Activated naive CD8-positive, alpha-beta T cell treated with anti-CD3 and anti-CD28 coated beads for 36 hours (primary cell): ENCODE results near the gene RFNG. TPM values are rescaled to one million over a fixed set of nuclear protein-coding genes. Genes with fewer than 3 reads are reported as not detected.
A peak's percentile ranks its signal among the peaks of the same experiment; 100 is the strongest.

Source experiments
- DNase-seq: peaks from one replicate; pipeline ENCODE4 v3.0.0; 2021
- H3K27ac Mint-ChIP-seq: one replicate; pipeline ENCODE4 v1.8.0; 2022; ENCODE audit warnings: mild to moderate bottlenecking, moderate library complexity, mixed read lengths
- H3K27me3 Mint-ChIP-seq: one replicate; pipeline ENCODE4 v1.8.0; 2022; ENCODE audit warnings: mild to moderate bottlenecking, mixed read lengths
- H3K36me3 Mint-ChIP-seq: one replicate; pipeline ENCODE4 v1.8.0; 2021; ENCODE audit warnings: mild to moderate bottlenecking, mixed read lengths
- H3K4me1 Mint-ChIP-seq: one replicate; pipeline ENCODE4 v1.8.0; 2021; ENCODE audit warnings: mixed read lengths
- H3K4me3 Mint-ChIP-seq: one replicate; pipeline ENCODE4 v1.8.0; 2022; ENCODE audit warnings: mild to moderate bottlenecking, moderate library complexity, mixed read lengths
- H3K9me3 Mint-ChIP-seq: one replicate; pipeline ENCODE4 v1.8.0; 2022; ENCODE audit warnings: mixed read lengths
- total RNA-seq, 2 experiments: library from RNA; stranded (reverse); gene quantifications; one replicate each; pipeline ENCODE4 v1.2.3, GENCODE V29; 2021

RFNG gene
- total RNA-seq, 2 experiments from 2014 or later: 13.9 to 14.5 TPM

DNA sequence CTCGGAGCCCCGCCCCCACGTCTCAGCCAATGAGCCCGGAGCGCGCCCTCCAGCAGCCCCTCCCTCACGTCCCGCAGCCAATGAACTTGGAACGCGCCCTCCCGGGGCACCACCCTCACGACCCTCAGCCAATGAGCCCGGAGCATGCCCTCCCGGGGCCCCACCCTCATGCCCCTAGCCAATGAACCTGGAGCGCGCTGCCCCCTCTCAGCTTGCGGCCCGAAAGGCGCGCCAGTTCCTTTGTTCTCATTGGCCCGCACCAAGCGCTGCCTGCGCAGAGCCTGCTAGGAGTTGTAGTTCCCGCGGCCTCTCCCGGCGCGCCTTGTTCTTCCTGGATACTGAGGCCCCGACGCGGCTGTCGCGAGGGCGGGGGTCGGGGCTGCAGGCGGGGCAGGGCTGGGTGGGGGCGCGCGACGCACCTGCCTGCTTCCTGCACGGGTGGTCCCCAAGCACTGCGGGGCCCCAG, 28.6 kb downstream of the RFNG start, which contains the start of gene LRRC45:
Gene LRRC45, plus strand, starts transcription at position 325 of the 466 bp plus-strand sequence. CDS start 339 bp downstream, outside the sequence.
- Mint-ChIP-seq H3K27ac (peak within 1 kb of the TSS; percentile 81), H3K4me3 (peak within 1 kb of the TSS; percentile 89), H3K9me3 (no peaks in the 10 kb centered on the region)

DNA sequence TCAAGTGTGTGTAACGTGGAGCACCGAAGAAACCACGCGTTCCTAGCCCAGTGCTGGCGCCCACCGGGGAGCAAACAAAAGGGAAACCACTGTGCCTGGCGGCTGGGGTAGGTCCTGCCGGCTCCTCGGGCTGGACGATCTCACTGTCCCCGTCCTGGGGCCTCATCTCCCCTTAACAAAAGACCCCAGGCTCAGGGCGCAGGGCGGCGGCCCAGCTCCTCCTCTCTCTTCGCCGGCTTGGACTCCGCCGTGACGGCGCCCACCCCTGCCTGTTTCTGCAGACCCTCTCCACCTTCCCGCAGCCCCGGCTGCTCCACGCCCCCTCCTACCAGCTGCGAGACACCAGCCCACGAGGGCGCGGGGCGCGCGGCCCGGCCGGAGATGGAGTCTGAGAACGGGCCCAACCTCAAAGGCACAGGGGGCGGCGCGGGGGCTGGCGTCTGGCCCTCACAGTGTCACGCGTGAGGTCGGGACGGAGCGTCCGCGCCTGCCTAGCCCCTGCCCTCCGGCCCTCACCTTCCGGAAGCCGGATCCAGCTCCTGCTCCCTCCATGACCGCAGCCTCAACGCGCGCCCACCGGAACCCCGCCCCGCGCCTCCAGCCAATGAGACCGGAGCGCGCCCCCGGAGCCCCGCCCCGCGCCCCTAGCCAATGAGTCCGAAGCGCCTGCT, 29.2 kb downstream of the RFNG start, which contains the start of gene CENPX:
Gene CENPX, minus strand, starts transcription at position 569 of the 671 bp plus-strand sequence. Its CDS starts 17 bp downstream, at position 552.
- peak within 1 kb of the TSS; percentile 81 for H3K27ac Mint-ChIP-seq
- H3K27me3 Mint-ChIP-seq: no peaks in the 10 kb centered on the region
- DNase-seq: peak; percentile 27
- peaks cover 1% of the 10 kb centered on the region for H3K36me3 Mint-ChIP-seq
- H3K9me3 Mint-ChIP-seq: no peaks in the 10 kb centered on the region
- peak within 1 kb of the TSS; percentile 89 for H3K4me3 Mint-ChIP-seq
- H3K4me1 Mint-ChIP-seq: peaks cover 11% of the 10 kb centered on the region

More for the DNA sequence above, 28.6 kb downstream of the RFNG start, which contains the start of gene LRRC45:
- Mint-ChIP-seq H3K27me3 (no peaks in the 10 kb centered on the region), H3K36me3 (peaks cover 1% of the 10 kb centered on the region), H3K4me1 (peaks cover 11% of the 10 kb centered on the region)
- peak; percentile 100 for DNase-seq

DNA sequence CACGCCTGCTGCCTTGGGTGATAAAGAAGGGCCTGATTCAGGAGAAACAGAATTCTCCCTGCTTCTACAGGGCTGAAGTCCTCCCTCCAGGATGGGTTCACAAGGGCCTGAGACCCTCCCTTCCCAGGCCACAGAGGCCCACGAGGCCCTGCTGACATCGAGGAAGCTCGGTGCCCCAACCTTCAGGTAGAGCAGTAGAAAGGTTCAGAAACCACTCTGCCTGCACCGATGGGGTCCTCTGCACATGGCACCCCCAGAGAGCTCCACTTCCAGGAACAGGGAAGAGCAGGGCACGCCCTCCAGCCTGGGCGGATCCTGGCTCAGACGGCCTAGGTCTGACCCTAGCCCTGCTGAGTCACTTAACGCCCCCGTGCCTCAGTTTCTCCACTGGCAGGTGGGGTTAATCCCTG, 29.7 kb downstream of the RFNG start:
- Mint-ChIP-seq H3K4me3 (peak overlapping the region; percentile 89), H3K27me3 (no peaks in the 10 kb centered on the region), H3K36me3 (peaks cover 1% of the 10 kb centered on the region), H3K9me3 (no peaks in the 10 kb centered on the region), H3K27ac (peak overlapping the region; percentile 81), H3K4me1 (peaks cover 11% of the 10 kb centered on the region)
- DNase-seq: no peak

DNA sequence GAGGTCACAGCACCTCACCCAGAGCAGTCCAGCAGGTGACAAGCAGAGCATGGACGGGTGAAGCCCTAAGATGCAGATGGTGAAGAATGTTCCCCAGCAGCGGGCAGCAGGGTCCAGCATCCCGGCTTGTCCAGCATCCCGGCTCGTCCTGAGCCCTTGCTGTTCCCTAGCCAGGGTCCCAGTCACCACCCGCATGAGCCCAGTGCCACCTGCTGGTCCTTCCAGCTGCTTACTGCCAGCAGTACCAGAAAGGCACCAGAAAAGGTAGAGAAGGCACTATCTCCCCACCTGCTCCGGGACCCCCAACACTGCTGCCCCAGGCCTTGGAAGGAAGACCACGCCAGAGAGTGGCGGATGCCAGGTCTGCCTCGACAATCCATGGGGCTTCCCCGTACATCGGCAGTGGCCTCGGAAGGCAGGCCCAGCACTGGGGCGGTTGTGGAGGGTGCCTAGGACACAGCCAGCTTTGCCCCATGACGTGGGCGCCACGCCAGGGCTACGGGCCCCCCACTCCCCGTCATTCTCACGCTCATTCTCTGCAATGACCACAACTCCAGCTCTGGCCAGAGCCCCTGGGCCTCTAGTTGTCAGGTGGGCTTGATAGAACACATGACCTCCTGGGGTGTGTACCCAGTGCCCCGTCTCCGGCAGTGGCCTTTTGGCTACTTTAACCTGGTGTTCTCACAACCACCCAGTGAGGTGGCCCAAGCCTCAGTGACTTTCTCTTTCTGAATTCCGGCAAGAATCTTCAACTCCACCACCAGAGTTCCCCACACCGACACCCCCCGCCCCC, 30.3 kb downstream of the RFNG start:
- H3K27ac Mint-ChIP-seq: peak overlapping the region; percentile 81
- H3K27me3 Mint-ChIP-seq: no peaks in the 10 kb centered on the region
- no peaks in the 10 kb centered on the region for H3K9me3 Mint-ChIP-seq
- H3K4me3 Mint-ChIP-seq: peak overlapping the region; percentile 89
- H3K36me3 Mint-ChIP-seq: peaks cover 1% of the 10 kb centered on the region
- DNase-seq: peak; percentile 57
- peaks cover 11% of the 10 kb centered on the region for H3K4me1 Mint-ChIP-seq

DNA sequence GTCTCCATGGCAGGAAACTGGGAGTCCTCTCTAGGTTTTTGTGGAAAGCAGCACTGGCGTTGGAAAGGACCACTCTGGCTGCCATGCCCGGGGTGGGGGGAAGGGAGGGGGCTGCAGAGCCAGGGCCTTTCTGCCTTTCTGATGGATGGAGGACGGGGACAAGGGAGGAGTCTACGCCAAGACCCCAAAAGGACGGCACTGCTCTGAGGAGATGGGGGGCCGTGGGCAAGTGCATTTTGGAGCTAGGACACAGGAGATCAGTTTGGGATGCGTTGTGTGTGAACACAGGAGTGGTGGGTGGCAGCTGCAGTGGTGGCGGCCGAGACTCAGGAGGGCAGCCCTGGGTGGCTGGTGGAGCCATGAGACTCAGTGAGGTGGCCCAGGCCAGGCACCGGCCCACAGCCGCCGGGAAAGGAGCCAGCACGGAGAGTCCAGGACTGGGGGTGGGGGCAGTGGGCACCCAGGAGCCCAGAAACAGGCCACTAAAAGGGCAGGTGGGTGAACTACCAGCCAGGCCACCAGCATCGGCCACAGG, 31.0 kb downstream of the RFNG start:
- Mint-ChIP-seq H3K27me3 (no peaks in the 10 kb centered on the region), H3K9me3 (no peaks in the 10 kb centered on the region), H3K27ac (no peak overlapping the region), H3K4me3 (peak overlapping the region; percentile 22), H3K4me1 (peaks cover 11% of the 10 kb centered on the region), H3K36me3 (peaks cover 1% of the 10 kb centered on the region)
- no peak for DNase-seq

DNA sequence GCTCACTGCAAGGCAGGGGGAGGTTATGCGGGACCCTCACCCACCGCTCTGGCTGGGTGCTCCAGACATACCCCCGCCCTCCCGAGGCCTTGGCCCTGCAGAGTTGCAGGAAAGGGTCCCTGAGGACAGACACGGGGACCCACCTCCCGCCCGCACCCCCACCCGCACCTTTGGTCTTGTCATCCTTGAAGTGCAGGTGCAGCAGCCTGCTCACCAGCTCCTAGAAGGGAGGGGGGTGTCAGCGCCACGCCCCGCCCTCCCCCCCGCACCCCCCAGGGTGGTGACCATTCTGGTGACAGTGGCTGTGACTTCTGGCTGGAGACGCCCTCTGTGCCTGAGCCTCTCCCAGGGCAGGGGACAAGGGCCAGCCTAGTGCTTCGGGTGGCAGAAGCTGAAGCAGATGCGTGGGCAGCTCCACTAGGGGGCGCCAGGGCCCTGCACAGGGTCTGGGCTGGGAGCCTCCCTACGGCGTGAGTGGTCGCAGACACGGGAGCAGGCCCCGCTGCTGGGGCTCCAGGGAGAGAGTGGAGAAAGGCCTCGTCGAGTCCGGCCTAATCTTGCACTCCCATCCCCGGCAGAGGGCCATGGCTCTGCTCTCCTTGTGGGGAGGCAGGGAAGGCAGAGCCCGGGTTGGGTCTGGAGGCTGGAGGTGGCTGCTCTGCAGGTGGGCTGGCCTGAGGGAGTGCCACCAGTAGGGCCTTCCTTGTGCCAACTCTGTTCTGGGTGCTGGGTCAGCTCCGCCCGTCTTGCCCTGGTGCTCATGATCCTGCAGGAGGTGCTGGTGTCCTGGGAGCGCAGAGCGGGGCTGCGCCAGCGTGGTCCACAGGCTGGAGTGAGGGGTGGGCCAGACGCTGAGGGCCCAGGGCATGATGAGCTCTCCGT, 31.7 kb downstream of the RFNG start:
- DNase-seq: peak; percentile 78
- no peak overlapping the region for H3K27ac Mint-ChIP-seq
- H3K27me3 Mint-ChIP-seq: no peaks in the 10 kb centered on the region
- no peaks in the 10 kb centered on the region for H3K36me3 Mint-ChIP-seq
- H3K4me3 Mint-ChIP-seq: no peak overlapping the region
- H3K9me3 Mint-ChIP-seq: no peaks in the 10 kb centered on the region
- H3K4me1 Mint-ChIP-seq: peaks cover 11% of the 10 kb centered on the region

DNA sequence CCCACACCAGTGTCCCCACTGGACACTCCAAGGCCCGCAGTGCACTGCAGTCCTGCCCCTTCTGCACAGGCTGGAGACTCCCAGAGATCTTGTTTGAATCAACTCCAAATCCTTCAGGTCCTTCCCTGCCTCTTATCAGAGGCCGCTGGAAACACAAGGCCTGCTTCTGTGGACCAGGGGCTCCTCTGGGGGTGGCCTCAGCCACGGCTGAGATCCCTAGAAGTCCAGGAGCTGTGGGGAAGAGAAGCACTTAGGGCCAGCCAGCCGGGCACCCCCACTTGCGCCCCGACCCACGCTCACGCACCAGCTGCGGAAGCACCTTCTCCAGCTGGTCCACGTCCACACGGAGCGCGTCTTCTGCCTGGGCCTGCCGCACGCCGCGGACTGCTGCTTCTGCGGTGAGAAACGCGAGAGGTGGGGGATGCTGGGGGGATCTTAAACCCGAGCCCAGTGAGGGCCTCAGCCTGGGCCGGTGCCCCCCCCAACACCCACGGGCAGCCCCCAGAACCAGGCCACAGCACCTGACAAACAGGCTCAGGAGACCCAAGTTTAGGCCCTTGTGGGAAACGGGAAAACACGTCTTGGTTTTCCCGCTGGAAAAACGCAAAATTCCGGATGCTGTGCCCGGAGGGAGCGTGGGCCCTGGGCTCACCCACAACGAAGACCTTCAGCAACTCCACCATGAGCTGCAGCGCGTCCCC, 32.5 kb downstream of the RFNG start:
- Mint-ChIP-seq H3K4me3 (no peak overlapping the region), H3K27ac (no peak overlapping the region), H3K27me3 (no peaks in the 10 kb centered on the region), H3K36me3 (no peaks in the 10 kb centered on the region), H3K9me3 (no peaks in the 10 kb centered on the region), H3K4me1 (peaks cover 10% of the 10 kb centered on the region)
- DNase-seq: no peak

DNA sequence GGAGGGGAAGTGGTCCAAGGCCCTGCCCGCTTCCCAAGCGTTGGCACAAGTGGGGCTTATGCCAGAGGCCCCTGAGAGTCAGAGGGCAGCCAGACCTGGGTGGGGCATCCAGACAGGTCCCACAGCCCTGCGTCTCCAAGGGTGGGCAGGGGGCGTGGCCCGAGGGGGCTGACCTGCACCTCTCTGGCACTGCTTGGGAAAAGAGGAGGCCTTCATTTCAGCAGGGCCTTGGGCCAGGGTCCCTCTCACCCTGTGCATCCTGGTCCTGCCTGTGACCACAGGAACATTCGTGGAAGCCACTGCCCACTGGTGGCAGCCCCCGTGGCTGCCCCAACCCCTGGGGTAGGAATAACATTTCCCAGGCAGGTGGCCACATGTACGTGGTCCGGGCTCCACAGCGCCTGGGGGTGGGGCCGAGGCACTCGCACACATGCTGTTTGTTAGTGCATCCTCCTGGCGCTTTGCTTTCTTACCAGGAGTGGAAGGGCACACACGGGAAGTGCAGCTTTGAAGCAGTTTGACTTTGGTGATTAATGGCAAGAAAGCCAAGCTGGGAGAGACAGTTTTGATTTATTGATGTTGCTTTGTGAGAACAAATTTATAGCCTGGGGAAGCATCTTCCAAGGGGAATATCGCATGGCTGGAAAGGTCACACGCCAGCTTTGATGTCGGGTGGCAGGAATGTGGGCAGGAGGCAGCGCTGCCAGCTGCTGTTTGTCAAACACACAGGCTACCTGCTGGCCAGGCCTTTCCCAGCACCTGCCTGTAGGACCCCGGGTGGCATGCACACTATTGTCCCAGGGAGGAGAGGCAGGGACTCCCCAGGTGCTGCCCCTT, 33.2 kb downstream of the RFNG start:
- DNase-seq: no peak
- peaks cover 5% of the 10 kb centered on the region for H3K4me1 Mint-ChIP-seq
- no peaks in the 10 kb centered on the region for H3K36me3 Mint-ChIP-seq
- no peaks in the 10 kb centered on the region for H3K27me3 Mint-ChIP-seq
- no peak overlapping the region for H3K4me3 Mint-ChIP-seq
- H3K27ac Mint-ChIP-seq: no peak overlapping the region
- H3K9me3 Mint-ChIP-seq: no peaks in the 10 kb centered on the region

DNA sequence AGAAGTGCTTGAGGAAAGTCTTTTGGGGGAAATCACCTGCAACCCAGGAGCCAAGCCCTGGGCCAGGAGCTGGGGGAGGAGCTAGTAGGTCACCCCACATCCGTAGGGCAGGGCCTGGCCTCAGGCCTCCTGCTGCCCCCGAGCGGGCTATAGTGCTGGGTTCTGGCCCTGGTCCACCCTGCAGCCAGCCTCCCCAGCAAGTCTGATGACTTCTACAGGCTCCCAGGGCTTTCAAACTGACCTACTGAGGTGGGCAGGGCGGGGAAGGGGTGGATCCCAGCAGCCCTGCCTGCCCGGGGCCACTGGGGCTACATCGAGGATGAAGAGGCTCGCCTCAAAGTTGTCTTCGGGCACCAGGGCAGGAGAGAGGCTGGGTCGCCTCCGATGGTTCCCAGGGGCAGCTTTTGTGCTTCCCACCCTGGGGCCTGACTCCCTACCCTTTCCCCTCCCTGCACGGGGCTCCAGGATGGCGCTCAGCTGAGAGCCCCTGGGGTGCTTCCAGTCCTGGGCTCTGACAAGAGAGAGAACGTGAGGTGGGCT, 33.9 kb downstream of the RFNG start:
- no peaks in the 10 kb centered on the region for H3K9me3 Mint-ChIP-seq
- H3K27ac Mint-ChIP-seq: no peak overlapping the region
- H3K27me3 Mint-ChIP-seq: no peaks in the 10 kb centered on the region
- no peak for DNase-seq
- H3K4me3 Mint-ChIP-seq: no peak overlapping the region
- no peaks in the 10 kb centered on the region for H3K36me3 Mint-ChIP-seq
- peaks cover 5% of the 10 kb centered on the region for H3K4me1 Mint-ChIP-seq

DNA sequence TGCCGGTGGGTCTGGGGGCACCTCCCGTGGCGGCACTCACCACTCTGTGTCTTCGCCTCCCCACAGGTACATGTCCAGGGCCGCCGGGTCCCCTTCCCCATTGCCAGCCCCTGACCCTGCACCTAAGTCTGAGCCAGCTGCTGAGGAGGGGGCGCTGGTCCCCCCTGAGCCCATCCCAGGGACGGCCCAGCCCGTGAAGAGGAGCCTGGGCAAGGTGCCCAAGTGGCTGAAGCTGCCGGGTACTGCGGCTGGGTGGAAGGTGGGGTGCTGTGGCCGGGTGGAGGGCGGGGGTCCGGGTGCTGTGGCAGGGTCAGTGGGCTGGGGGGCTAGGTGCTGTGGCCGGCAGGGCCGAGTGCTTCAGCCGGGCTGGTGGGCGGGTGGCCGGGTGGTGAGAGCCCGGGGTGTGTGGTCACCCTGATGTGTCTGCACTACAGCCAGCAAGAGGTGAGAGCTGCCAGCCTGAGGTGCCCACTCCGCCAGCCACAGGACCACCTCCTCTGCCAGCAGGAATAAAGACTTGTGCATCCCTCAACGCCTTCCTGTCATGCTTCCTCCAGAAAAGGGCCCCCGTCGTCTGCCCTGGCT, 34.6 kb downstream of the RFNG start:
- Mint-ChIP-seq H3K27ac (no peak overlapping the region), H3K4me3 (no peak overlapping the region), H3K9me3 (no peaks in the 10 kb centered on the region), H3K36me3 (no peaks in the 10 kb centered on the region), H3K4me1 (peaks cover 5% of the 10 kb centered on the region), H3K27me3 (no peaks in the 10 kb centered on the region)
- DNase-seq: no peak

DNA sequence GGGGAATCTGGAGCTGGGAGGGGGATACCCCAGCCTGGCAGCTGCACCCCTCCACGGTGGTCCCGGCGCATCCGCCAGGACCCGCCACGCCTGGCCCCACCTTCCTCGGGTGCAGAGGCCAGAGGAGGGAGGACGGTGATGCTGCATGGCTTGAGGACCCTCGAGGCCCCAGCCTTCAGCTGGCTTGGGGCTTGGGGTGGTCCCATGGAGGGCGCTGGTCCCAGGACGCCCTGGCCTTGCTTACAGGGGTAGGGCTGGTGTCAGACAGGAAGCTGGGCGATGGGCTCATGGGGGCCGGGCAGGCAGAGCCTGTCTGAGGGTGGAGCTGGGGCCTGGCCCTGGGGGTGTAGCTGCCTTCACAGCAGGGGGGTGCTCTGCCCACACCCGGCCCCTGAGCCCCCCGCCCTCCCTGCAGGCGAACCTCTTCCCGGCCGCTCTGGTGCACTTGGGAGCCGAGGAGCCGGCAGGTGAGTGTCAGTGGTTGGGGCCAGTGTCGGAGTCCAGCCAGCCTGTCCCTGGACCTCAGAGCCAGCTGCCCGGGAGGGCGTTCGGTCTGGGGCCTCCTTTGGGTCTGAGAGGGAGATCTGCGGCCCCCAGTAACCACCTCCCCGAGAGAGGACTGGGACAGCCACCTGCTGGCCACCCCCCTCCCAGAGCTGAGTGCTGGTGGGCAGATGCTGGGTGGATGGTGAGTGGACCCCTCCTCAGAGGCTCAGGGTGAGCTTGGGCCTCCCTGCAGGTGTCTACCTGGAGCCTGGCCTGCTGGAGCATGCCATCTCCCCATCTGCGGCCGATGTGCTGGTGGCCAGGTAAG, 35.3 kb downstream of the RFNG start:
- H3K9me3 Mint-ChIP-seq: no peaks in the 10 kb centered on the region
- no peak for DNase-seq
- H3K27ac Mint-ChIP-seq: no peak overlapping the region
- H3K36me3 Mint-ChIP-seq: no peaks in the 10 kb centered on the region
- no peaks in the 10 kb centered on the region for H3K27me3 Mint-ChIP-seq
- no peak overlapping the region for H3K4me3 Mint-ChIP-seq
- H3K4me1 Mint-ChIP-seq: peaks cover 1% of the 10 kb centered on the region

DNA sequence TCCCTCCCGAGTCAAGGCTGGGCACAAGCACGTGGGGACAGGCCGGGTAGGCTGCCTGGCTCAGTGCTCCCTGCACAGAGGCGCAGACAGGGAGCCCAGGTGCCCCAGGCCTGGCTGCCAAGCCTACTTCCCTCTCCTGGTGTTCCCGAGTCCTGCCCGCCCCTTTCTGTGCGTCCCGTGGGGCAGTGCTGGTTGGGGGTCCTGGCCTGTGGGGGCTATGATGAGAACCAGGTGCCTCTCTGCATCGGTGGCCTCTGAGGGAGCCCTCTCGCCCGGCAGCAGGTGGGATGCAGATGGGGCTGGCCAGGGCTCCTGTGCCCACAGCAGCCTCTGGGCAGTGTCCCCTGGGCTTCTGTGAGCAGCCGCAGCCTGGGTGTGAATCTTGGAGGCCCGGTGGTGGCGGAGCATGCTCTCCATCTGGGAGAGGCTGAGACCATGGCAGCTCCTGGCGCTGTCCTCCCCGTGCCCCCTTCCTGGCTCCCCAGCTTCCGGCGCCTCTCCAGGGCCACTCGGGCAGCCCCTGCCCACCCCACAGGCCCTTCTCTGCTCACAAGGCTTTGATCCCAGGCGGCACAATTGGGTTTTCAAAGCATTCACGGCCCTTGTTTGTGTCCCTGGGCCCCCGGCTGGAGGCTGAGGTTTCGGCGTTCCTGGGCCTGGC, 36.2 kb downstream of the RFNG start:
- DNase-seq: no peak
- Mint-ChIP-seq H3K36me3 (no peaks in the 10 kb centered on the region), H3K27me3 (no peaks in the 10 kb centered on the region), H3K27ac (no peak overlapping the region), H3K4me1 (peaks cover 1% of the 10 kb centered on the region), H3K9me3 (no peaks in the 10 kb centered on the region), H3K4me3 (no peak overlapping the region)
